ENCODE measurements around the gene ATP1B4. TPM values are rescaled to one million over a fixed set of nuclear protein-coding genes. Genes with fewer than 3 reads are reported as not detected.

ATP1B4 gene
- total RNA-seq = not detected in 2 replicates

GRCh38 chrX:120361764-120362305, at the start of gene ATP1B4:
Gene ATP1B4, plus strand, starts transcription at chrX:120362089. Its CDS starts 80 bp downstream, at chrX:120362169.

Other genes with a start within 250 kb of the ATP1B4 start
- not detected in 2 replicates for gene RHOXF1, start 246.2 kb upstream of the ATP1B4 start, total RNA-seq
- not detected in 2 replicates for gene RHOXF2, start 203.5 kb upstream of the ATP1B4 start, total RNA-seq
- 9.5 and 10.3 TPM in 2 replicates for gene ZBTB33, start 111.3 kb upstream of the ATP1B4 start, total RNA-seq
- not detected in 2 replicates for gene TMEM255A, start 50.6 kb upstream of the ATP1B4 start, total RNA-seq
- gene LAMP2, start 107.2 kb downstream of the ATP1B4 start, total RNA-seq = 170 and 177 TPM in 2 replicates
- gene CUL4B, start 198.9 kb downstream of the ATP1B4 start, total RNA-seq = 89.6 and 95.0 TPM in 2 replicates
- 40.4 and 41.1 TPM in 2 replicates for gene MCTS1, start 242.0 kb downstream of the ATP1B4 start, total RNA-seq

Measured in cardiac ventricle fibroblast (primary cell).